GM19240 (cell line): ENCODE data around the gene SKAP1.
"Not testable (repeated sequence)": the region's sequence is repeated elsewhere in the genome, so short reads cannot be mapped to it uniquely, and the experiment has no call there.

ENCODE experiments used
- DNase-seq: peaks from one replicate; pipeline ENCODE4 v3.0.0; 2011; ENCODE audit warnings: low spot score; ENCODE audit not compliant: insufficient read length

Gene SKAP1

DNA sequence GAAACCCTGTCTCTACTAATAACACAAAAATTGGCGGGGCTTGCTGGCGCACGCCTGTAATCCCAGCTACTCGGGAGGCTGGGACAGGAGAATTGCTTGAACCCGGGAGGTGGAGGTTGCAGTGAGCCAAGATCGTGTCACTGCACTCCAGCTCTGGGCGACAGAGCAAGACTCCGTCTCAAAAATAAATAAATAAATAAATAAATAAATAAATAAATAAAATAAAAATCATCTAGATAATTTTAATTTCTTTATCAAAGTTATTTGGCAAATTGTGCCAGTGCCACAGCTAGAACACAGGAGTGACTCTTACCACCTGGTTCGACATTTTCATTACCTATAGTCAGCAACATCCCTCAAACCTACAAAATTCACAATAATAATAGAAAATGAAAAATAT lies 143.1 kb downstream of the SKAP1 start:
- not testable (repeated sequence) for DNase-seq

- no peak for DNase-seq
These were observed 144.4 kb downstream of the SKAP1 start for GRCh38 chr17:48285614-48286013.

GRCh38 chr17:48283907-48284306 lies 146.1 kb downstream of the SKAP1 start:
- DNase-seq: no peak

- no peak for DNase-seq
These were observed 146.6 kb downstream of the SKAP1 start for GRCh38 chr17:48283411-48283810.

- no peak for DNase-seq
These were observed 147.7 kb downstream of the SKAP1 start for GRCh38 chr17:48282303-48282702.

DNA sequence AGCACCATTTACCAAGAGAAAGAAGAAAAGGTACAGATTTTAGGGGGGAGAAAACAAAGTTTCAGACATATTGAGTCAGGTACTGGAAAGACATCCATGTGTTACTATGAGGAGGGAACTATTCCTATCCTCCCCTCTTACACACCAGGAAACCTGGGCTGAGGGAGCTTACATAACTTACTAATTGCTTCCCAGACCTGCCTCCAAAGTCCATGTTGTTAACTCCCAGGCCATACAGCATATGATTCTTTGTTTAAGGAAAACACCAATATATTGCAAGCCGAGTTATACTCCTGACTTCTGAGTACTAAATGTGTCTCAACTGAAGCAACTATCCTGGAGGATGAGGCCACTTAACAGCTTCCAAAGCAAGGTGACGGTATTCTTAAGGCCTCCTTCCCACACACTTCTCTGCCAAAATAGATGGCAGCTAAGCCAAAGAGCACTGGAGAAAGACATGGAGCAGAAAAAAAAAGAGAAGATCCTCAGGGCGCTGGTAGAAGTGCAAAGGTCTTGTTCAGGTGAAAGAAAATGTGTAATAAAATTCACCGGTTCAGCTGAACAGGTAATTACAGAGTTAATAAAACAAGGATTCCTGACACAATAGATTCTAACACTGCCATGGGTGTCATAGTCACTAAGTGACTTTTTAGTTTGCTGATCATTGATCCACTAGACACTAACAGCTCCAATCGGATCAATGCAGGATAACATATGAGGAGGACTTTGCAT lies 151.1 kb downstream of the SKAP1 start:
- no peak for DNase-seq

DNA sequence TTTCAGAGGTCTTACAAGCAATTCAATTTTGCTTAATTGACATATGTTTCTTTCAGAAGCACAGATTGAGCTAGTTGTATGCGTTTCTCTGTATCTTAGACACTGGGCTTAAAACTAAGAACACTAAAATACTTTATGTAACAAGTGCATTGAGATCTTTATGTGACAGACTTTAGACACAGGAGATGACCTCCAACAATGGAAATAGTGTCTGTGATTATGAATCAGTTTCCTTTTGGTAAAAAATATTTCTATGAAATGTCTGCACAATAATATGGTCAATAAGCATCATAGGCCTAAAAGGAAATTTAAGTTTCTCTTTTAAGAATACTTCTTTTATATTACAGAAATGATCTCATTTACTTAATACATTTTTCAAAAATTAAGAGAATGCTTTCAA lies 153.2 kb downstream of the SKAP1 start:
- no peak for DNase-seq

DNA sequence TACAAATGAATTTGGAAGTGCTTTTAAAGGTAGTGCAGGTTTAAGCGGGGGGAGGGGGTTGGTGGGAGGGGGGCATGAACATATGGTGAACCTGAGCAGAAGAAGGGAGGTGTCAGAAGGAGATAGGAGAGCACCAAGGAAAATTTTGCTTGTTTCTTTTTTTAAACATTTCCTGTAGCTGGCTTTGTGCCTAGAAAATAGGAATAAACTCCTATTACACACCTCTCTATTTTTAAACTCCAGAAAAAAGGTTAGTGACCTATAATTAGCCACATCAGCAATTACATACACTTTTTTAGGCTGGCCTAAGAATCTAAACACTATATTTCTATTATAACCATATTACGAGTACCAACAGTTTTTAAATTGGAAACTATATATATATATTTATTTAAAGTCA lies 159.1 kb downstream of the SKAP1 start:
- no peak for DNase-seq

DNA sequence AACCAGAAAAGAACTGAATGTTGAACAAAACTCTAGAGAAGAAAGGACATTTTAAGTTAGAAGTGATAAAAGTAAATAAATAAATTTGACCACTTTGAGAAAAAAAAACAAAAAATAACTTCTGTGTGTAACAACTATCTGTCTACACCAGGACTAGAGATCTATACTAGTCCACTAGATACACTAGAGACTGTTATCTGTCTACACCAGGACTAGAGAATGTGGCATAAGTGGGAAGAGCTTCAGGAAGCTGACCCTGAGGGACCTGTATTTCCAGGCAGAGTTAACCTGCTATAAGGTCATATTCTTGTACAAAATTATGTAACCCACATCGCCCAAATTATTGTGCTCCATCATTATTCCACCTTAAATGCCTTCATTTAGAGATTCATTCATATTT lies 160.8 kb downstream of the SKAP1 start:
- DNase-seq: no peak

- DNase-seq: no peak
These were observed 166.3 kb downstream of the SKAP1 start for GRCh38 chr17:48263731-48264035.

DNA sequence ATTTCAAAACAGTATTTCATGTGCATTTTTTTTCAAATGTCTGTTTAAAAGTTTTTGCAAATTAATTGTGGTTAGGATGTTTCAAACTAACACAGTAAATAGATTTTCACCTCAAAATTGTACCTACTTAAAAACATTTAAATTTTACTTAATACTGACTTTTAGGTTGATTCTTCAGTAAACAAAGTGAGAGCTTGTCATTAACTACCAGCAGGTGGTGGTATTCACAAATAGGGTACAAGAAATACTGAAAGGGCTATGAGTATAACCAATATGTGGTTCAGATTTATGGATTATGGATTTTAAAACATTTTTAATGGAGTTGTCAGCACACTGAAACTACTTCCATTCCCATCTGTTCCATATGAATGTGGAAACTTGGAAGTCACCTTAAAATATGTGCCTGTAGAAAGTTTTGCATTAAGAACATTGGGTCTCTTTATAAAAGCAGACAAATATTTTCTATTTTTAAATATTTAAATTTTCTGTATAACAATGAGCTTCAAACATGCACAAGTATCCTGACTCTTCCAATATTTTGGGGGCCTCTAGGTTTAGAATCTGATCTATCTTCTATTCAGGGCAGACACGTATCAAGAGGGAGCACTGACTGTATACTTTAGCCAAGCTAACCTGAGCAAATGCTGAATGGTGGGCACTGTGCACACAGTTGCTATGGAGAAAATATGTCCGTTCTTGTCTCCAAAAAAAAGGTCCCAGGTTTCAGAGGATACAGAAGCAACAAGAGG lies 166.9 kb downstream of the SKAP1 start:
- DNase-seq: no peak

- no peak for DNase-seq
These were observed 168.6 kb downstream of the SKAP1 start for GRCh38 chr17:48261297-48261880.

DNA sequence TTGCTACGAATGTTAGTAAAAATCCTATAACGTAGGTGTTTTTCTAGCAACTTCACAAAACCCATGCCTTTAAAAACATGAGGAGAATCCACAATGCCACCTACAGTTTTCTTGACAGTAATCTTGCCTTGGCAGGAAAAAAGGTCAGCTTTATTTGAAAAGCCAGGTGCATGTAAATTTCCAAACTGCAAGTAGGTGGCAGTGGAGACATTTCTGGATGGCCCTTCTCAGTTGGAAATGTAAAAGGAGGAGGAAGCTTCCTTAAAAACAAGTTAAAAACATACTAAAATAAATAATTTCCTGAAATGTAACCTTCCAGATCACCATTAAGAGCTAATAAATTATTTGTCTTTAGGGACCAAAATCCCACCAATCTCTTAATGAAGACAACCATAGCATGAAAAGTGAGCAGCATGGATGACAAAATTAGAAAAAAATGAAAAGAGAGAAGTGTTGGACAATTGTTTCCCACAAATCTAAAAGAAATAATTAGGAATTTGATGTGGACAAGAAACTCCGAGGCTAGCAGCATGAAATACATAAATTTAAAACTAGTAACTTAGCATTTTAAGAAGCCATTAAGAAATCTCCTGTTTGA lies 170.2 kb downstream of the SKAP1 start:
- DNase-seq: no peak

DNA sequence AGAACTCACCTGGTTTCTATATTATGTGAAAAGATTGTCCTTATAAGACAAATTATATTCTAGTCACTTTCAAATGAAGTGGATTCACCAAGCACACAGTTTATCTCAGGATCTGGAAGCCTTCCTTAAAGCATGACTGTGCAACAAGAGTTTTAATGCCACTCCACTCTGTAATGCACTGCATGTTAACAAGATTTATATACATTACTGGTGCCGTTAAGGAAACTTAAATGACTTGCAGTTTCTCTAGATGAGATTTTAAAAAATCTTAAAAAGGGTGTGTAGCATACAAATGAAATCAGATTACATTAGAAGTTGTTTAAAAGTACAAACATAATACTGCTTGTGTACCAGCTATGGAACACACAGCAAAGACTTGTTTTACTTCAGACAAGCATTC lies 171.7 kb downstream of the SKAP1 start:
- DNase-seq: no peak

- DNase-seq: no peak
These were observed 174.3 kb downstream of the SKAP1 start for GRCh38 chr17:48255759-48256158.

DNA sequence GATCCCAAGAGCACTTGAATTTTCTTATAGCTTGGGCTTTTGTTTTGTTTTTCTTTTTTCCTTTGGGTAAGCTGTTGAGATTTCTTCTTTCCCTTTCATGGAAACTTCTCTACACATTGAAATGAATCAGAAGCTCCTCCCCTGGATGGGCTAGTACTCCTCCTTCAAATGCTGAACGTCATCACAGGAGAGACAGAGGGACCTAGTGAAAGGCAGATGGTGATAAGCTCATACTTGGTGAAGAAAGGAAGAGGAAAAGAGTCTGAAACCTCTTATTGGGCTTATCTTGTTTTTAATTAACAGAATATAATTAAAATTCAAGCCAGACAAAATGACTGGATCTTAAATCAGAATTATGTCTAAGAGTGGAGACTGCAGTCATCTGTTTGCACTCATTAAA lies 175.1 kb downstream of the SKAP1 start:
- no peak for DNase-seq

DNA sequence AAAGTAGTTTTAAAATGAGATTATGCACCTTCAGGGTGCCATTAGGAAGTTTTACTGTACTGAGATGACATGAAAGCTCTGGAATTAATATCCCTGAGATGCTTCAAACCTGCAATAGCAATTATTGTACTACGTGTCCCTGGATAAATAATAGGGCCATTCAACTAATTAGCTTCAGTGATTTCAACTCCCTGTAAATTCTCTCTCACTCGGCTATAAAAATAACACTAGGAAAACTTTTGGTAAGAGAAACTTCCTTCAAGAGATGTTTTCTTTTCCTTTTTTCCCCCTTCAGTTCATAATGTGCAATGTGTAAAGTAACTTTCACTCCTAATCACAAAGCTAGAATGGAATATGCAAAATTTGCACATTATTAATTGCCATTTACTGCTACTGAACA lies 176.0 kb downstream of the SKAP1 start:
- DNase-seq: no peak

DNA sequence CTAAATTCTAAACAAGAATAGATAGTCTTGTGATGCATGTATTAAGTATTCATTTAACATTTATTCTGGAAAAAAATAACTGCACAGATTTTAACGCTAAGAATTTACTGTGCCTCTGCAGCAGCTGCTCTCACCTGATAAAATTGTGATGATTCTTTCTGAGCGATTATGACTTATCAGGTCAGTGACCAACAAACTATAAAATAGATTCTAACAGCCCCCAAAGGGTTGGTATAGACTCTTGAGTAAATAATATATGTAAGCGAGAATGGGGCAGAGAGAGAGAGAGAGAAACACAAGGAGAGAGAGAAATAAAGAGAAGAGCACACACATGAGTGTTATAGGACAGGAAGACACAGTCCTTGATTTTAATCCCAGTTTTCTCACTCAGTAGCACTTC lies 178.1 kb downstream of the SKAP1 start:
- no peak for DNase-seq

- no peak for DNase-seq
These were observed 179.1 kb downstream of the SKAP1 start for GRCh38 chr17:48250949-48251348.

DNA sequence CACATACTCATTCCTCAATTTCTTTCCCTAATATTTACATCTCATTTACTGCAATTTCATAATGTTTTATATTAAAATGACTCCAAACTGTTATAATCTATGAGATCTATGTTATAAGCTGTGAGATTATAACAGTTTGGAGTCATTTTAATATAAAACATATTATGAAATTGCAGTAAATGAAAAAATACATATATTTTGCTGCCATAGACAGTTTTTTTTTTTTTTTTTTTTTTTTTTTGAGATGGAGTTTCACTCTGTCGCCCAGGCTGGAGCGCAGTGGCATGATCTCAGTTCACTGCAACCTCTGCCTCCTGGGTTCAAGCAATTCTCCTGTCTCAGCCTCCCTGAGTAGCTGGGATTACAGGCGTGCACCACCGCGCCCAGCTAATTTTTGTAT lies 180.0 kb downstream of the SKAP1 start:
- not testable (repeated sequence) for DNase-seq

- DNase-seq: no peak
These were observed 182.4 kb downstream of the SKAP1 start for GRCh38 chr17:48247603-48248002.

GRCh38 chr17:48247038-48247437 lies 183.0 kb downstream of the SKAP1 start:
- DNase-seq: no peak
